GM21390 (cell line): Measurements from ENCODE around the gene CT83.

Experiments used
- ATAC-seq: cut with Tn5 transposase; IDR thresholded peaks from one replicate; pipeline ENCODE4 v1.9.1; 2021; ENCODE audit not compliant: unreplicated experiment

Gene CT83

DNA sequence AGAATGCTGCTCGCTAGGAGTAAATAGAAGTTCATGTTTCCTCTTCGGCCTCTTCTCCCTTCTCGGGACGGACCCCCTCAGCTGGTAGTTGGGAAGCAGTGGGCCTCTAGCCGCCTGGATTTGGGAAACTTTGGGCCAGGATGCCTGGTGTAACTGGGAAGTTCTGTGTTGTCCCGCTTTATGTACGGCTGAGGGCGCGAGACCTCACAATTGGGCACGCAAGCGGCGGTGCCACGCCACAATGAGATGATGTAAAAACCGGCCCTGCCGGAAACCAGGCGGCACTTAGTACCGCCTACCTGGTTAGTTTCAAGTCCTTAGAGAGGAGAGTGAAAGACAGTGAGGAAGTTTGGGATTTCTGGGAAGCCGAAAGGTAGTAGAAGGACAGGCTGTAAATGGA lies at the start of gene CT83:
Gene CT83, minus strand, starts transcription at position 155 of the 400 bp plus-strand sequence. Its CDS starts 120 bp downstream, at position 35.
- ATAC-seq = no peak

DNA sequence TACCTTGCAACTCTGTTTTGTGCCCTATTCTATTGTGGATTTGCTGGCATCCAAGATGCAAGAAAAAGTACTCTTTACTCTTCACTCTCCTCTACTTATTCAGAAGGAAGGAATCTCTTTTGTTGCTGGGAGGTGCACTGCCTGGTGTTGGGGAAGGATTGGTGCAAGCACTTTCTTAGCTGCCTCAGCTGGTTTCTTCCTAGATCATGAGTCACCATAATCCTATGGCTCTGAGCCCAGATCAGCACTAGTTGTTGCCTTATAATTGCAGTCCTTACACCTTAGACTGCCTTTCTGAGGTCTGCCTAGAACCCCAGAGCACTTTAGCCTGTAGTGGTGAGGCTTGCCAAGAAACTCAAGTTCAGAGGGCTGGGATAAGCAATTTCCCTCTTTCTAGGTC lies 37.0 kb upstream of the CT83 start:
- ATAC-seq = no peak

GRCh38 chrX:116493271-116493670 lies 30.5 kb upstream of the CT83 start:
- no peak for ATAC-seq

GRCh38 chrX:116490104-116490503 lies 27.3 kb upstream of the CT83 start:
- no peak for ATAC-seq

DNA sequence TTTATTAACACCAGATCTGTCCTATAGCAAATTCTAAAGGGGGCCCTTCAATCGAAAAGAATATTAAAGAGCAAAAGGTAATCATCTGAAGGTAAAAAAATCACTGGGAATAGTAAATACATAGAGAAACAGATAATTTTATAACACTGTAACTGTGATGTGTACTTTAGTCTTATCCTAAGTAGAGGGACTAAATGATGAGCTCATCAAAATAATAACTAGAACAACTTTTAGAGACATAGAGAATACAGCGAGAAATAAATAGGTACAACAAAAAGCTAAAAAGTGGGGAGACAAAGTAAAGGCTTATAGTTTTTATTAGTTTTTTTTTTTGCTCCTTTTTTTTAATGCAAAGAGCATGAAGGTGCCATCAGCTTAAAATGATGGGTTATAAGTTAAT lies 17.3 kb upstream of the CT83 start:
- no peak for ATAC-seq

GRCh38 chrX:116449156-116449555 lies 13.6 kb downstream of the CT83 start:
- no peak for ATAC-seq

DNA sequence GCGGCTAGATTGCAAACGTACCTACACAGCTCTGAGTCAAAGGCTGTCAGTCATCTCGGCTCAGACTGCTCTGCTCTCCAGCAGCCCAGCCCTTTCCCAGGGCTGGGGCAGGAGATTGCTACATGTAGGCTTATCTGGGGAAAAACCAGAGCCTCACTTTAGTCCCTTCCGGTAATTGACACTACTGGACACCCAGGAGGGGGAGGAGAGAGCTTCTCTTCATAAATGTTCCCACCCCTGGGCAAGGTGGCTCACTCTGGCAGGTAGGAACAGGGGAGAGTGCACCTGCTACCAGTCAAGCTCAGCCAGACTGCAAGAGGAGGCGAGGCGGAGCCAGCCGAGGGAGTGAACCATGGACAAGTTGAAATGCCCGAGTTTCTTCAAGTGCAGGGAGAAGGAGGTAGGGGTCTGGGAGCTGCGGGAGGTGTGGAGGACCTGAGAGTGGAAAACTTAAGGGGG lies 26.4 kb downstream of the CT83 start, which contains the start of gene SLC6A14:
Gene SLC6A14, plus strand, starts transcription at position 249 of the 459 bp plus-strand sequence. Its CDS starts 104 bp downstream, at position 353.
- ATAC-seq = no peak

DNA sequence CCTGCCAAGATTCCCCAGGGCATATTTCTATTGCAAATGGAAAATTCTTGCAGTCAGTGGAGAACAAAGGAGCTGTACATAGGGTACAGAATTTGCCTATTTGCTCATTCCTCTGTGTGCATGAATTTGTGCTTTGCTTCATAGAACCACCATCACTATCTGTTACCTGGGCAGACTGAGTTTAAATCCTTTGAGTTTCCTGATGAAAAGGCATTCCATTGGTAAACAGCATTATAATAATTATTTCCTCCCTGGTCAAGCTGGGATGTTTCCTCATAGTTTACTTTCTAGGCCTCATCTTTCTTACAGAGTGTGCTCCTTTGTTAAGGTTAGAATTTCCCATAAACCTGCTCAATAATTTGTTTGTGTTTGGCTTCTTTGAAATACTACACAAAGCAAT lies 27.2 kb downstream of the CT83 start:
- no peak for ATAC-seq

GRCh38 chrX:116427978-116428377 lies 34.8 kb downstream of the CT83 start:
- ATAC-seq = no peak

DNA sequence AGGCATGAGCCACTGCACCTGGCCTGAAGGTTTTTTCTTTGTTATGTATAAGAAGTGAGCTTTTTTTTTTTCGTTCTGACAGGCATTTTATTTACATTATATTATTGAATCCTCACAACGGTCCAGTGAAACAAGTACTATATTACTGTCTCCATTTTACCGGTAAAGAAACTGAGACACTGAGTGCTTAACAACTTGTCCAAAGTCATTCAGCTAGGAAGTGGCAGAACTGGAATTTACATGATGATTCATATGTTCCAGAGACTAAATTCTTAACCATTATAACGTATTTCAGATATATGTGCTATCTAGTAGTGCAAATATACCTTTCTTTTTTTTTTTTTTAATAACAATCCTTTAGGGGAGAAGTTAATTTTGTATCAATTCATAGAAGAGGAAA lies 44.8 kb downstream of the CT83 start:
- no peak for ATAC-seq

DNA sequence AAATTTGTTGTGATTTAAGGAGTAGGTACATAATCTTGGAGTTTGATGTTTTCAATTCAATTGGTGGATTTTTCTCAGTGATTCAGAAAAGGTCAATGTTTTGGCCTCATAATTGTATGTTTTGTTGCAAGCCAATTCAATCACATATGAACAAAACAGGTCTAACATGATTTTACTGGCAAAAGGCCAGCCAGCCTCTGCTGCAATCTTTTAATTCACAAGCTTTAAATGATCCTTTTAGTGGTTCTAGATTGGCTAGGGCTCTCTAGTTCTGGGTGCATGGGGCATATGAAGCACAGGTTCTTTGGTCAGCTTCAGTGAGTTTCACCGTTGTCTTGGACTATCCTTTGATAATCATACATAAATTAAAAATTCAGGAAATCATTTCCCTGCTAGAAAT lies 45.6 kb downstream of the CT83 start:
- no peak for ATAC-seq

GRCh38 chrX:116413273-116413672 lies 49.5 kb downstream of the CT83 start:
- no peak for ATAC-seq
